Suprapubic skin (tissue), 4 donors: Measurements from ENCODE around the gene ZBTB17.

ENCODE experiments used
- CTCF ChIP-seq, 2 donors: fragments of 200-600 bp in 1 of 2; fragments of 450-650 bp in 1 of 2; sonication (generic) in 1 of 2; IDR thresholded peaks; one replicate each; pipeline ENCODE4 v1.5.1; 2016 to 2019; ENCODE audit warnings: antibody characterized with exemption in 2 of 2, mild to moderate bottlenecking in 1 of 2, moderate library complexity in 1 of 2
- EP300 ChIP-seq: sonication (generic); formaldehyde crosslinking; IDR thresholded peaks from one replicate; pipeline ENCODE4 v1.6.1; 2017; ENCODE audit warnings: antibody characterized with exemption
- POLR2A ChIP-seq, 2 donors: fragments of 450-650 bp; IDR thresholded peaks; one replicate each; pipeline ENCODE4 v1.6.1; 2017; ENCODE audit warnings: antibody characterized with exemption in 2 of 2, mild to moderate bottlenecking in 2 of 2, moderate library complexity in 2 of 2
- POLR2AphosphoS5 ChIP-seq, 3 donors: sonication (generic); formaldehyde crosslinking; IDR thresholded peaks; one replicate each; pipeline ENCODE4 v1.6.1; 2017; ENCODE audit warnings: antibody characterized with exemption in 3 of 3

GRCh38 chr1:16017461-16018303 lies 41.8 kb upstream of the ZBTB17 start, which contains the start of gene HSPB7:
- TF ChIP-seq CTCF (IDR thresholded peaks at IDR 0.05) = no peak
- no peak for TF ChIP-seq POLR2A (IDR thresholded peaks at IDR 0.05)
- peak; percentile 26 for TF ChIP-seq EP300
- TF ChIP-seq POLR2AphosphoS5 (IDR thresholded peaks at IDR 0.05) = no peak
